GM20000 (cell line): Measurements from ENCODE around the gene NOS1AP.

Experiments
- DNase-seq: peaks from one replicate; pipeline ENCODE4 v3.0.0; 2012; ENCODE audit warnings: low spot score
- TF ChIP-seq, protein P1 (sequence below): IDR thresholded peaks from 2 replicates; pipeline ENCODE4 v1.5.1; 2012; ENCODE audit warnings: mild to moderate bottlenecking, control low read depth; ENCODE audit errors: extremely low read depth, missing control alignments

Gene NOS1AP

DNA sequence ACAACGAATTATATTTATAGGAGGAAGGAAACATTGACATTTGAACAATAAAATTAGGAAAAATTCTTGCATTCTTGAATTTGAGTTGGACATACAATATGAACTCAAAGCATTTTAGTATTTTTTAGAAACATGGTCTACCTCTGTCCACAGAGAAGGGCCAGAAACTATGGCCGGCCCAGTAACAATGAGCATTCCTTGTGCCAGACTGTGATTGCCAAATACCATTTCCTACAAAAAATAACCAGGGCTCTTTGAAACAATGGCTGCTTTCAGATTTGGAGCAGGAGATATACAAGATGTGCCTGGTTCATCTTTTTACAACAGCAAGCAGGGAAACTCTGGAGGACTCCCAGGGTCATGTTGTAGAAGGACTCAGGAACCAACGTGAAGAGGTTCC is 38.4 kb downstream of the NOS1AP start:
- DNase-seq: no peak
- TF ChIP-seq, protein P1, sequence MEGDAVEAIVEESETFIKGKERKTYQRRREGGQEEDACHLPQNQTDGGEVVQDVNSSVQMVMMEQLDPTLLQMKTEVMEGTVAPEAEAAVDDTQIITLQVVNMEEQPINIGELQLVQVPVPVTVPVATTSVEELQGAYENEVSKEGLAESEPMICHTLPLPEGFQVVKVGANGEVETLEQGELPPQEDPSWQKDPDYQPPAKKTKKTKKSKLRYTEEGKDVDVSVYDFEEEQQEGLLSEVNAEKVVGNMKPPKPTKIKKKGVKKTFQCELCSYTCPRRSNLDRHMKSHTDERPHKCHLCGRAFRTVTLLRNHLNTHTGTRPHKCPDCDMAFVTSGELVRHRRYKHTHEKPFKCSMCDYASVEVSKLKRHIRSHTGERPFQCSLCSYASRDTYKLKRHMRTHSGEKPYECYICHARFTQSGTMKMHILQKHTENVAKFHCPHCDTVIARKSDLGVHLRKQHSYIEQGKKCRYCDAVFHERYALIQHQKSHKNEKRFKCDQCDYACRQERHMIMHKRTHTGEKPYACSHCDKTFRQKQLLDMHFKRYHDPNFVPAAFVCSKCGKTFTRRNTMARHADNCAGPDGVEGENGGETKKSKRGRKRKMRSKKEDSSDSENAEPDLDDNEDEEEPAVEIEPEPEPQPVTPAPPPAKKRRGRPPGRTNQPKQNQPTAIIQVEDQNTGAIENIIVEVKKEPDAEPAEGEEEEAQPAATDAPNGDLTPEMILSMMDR: no peak

DNA sequence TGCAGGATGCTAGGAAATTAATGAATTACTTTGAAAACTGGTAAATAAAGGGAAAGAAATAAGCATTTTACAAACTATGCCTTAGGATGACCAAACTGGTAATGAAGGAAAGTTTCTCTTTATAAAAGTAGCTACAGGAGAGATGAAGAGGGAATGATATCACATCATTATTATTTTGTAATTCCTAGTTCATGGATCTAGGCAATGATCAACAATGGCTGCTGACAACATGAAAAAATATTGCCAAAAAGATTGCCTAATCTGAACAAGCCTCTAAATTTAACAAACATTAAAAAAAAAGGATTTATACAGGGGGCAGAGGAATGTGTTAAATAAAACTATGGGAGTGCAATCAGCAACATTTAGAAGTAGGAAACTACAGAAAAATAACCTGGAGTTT is 38.9 kb downstream of the NOS1AP start:
- TF ChIP-seq, protein P1: no peak

DNA sequence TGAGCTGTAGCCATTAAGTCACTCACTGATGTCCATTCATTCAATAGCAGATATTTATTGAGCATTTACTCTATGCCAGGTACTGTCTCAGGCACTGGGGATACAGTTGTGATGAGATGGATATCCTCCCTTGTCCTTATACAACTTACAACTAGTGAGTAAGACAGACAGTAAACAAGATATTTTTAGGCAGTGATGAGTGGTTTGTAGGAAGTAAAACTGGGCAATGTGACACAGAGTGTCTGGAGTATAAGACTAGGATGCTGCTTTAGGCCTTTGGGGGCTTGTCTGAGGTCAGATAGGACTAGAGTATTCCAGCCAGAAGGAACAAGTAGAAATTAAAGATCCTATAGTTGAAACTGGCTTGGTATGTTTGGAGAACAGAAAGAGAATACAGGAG is 41.4 kb downstream of the NOS1AP start:
- no peak for DNase-seq
- TF ChIP-seq, protein P1: no peak

More for the DNA sequence above, 38.9 kb downstream of the NOS1AP start:
- no peak for DNase-seq

DNA sequence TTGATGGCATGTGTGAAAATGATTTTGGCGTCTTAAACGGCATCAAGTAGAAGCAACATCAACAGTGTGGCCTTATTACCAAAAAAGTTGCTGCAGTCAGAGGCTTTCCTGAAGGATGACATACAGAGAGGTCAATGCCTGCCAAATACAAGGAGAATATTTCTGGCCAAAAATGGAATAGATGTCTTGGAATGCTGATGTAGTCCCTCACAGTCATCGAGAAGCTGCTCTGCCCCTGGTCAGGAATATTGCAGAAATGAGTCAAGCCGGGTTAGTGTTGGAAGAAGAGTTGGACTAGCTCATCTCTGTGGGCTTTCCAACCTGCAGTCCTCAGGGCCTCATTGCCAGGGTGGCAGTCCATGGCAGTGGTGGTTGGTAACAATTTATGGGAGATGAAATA is 42.1 kb downstream of the NOS1AP start:
- DNase-seq: no peak
- TF ChIP-seq, protein P1: no peak

DNA sequence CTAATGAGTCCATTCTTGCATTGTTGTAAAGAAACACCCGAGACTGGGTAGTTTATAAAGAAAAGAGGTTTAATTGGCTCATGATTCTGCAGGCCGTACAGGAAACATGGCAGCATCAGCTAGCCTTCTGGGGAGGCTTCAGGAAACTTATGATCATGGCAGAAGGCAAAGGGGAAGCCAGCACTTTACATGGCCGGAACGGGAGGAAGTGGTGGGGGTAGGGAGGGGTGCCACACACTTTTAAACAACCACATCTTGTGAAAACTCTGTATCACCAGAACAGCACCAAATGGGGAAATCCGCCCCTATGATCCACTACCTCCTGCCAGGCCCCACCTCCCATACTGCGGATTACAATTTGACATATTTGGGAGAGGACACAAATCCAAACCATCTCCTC is 43.9 kb downstream of the NOS1AP start:
- no peak for DNase-seq
- TF ChIP-seq, protein P1: no peak

DNA sequence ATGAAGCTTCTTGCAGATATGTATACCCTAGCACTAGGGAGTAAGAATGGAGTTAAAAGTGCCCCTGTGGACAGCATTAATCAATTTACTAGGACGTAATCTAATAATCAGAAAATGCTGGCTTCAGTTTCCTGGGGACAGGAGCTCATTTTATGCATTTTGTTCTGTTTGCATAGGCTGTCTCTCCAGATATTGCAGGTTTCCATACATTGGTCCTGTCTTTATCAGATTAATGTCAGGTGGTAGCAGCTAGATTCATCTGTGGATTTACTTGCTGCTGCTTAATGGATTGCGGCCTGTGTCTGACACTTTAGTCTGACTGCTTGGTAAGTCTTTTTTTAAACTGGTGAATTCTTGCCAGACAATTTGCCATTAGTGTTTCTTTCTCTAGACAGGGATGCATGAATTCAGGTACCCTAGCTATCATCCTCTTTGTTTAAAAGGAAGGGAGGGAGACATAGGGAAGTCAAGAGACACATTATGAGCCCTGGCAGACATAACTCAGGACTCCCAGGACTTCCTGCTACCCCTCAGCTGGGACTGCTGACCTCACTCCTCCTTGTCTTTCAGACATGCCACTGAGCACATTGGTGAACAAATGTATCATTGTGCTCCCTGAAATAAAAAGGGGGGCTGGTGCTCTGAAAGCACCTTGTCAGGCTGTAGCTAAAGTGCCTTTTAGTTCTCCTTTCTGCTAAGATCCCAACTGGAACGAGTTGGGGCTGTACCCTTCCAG is 47.7 kb downstream of the NOS1AP start:
- no peak for DNase-seq
- TF ChIP-seq, protein P1: no peak

DNA sequence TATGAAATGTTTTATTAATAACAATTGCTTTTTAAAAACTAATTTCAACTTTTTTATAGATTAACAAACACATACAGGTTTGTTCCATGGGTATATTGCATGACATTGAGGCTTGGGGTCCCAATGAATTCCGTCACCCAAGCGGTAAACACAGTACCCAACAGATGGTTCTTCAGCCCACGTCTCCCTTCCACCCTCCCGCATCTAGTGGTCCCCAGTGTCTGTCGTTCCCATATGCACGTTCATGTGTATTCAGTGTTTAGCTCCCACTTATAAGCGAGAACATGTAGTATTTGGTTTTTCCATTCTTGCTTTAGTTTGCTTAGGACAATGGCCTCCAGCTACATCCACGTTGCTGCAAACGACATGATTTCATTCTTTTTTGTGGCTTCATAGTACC is 48.6 kb downstream of the NOS1AP start:
- no peak for DNase-seq
- TF ChIP-seq, protein P1: no peak
